Measurements from ENCODE around the gene TNFSF18. TPM values are rescaled to one million over a fixed set of nuclear protein-coding genes. Genes with fewer than 3 reads are reported as not detected.

TNFSF18 gene
- total and polyA plus RNA-seq, 4 experiments from 2014 or later, result not detected

DNA sequence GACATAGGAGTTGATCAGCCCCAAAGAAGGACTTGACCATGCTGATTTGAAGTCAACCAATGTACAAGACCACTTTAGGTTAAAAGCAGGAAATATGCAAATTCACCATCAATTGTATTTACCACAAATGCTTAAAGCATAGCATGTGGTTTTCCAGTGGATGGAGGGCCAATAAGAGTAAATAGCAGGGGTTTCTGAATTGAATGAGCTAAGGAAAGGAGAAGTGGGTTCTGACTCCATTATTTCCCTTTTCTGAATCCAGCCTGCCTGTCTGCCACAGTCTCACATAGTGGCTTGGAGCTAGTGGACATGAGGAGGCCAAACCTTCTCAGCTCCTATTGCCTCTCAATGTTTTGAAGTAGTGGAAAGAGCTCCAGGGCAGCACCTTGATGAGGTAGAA, 7.2 kb upstream of the TNFSF18 start:
- Histone ChIP-seq H3K9me3 (ENCODE audit: control insufficient read depth in 1 of 2, low read length in 2 of 2) (no peaks in the 10 kb centered on the region), H3K4me3 (ENCODE audit: low read length in 2 of 2) (no peak overlapping the region), H3K4me1 (ENCODE audit: insufficient read depth, low read length) (no peaks in the 10 kb centered on the region), H3K27me3 (ENCODE audit: insufficient read depth, low read length) (no peaks in the 10 kb centered on the region), H3K36me3 (ENCODE audit: insufficient read depth, low read length) (no peaks in the 10 kb centered on the region), H3K27ac (ENCODE audit: low read depth, low read length) (no peak overlapping the region)
- intact Hi-C loops (cut with micrococcal nuclease), result loop anchor here (10.0 kb wide), 1 partner anchor 233 kb away; no protein-coding TSS in a partner anchor
- H3K4me3 Mint-ChIP-seq, result no peak overlapping the region
- ChIA-PET CTCF (ENCODE audit: partially characterized antibody) (no interaction called here), POLR2A (ENCODE audit: partially characterized antibody) (no interaction called here)
- no peak overlapping the region for H3K27ac Mint-ChIP-seq
- H3K4me1 Mint-ChIP-seq, result no peaks in the 10 kb centered on the region
- no peaks in the 10 kb centered on the region for H3K27me3 Mint-ChIP-seq
- no peak for DNase-seq
- no peaks in the 10 kb centered on the region for H3K9me3 Mint-ChIP-seq
- no peaks in the 10 kb centered on the region for H3K36me3 Mint-ChIP-seq

DNA sequence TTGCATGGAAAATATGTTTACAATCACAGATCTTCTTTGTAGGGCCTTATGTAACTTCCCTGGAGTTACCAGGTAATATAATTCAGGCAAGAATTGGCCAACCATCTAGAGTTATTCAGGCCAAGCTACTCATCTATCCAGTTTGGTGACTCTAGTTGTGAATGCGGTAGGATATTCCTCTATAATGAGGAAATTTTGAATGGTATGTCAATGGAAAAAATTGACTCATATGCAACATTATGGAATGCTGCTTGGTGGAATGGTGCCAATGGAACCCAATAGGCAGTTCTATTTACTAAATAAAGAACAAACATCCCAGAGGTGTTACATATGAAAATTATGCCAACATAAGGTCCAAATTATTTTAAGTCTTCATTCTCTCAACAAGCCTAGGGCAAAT, 5.6 kb upstream of the TNFSF18 start:
- no peak for DNase-seq
- H3K4me3 ChIP-seq (ENCODE audit: low read length in 2 of 2), result no peak overlapping the region
- H3K4me1 ChIP-seq (ENCODE audit: insufficient read depth, low read length), result no peaks in the 10 kb centered on the region
- H3K9me3 ChIP-seq (ENCODE audit: control insufficient read depth in 1 of 2, low read length in 2 of 2), result no peaks in the 10 kb centered on the region
- Mint-ChIP-seq H3K4me1 (no peaks in the 10 kb centered on the region), H3K27ac (no peak overlapping the region), H3K27me3 (no peaks in the 10 kb centered on the region), H3K4me3 (no peak overlapping the region), H3K36me3 (no peaks in the 10 kb centered on the region), H3K9me3 (no peaks in the 10 kb centered on the region)
- intact Hi-C loops (cut with micrococcal nuclease), result loop anchor here (10.0 kb wide), 1 partner anchor 232 kb away; no protein-coding TSS in a partner anchor
- H3K27ac ChIP-seq (ENCODE audit: low read depth, low read length), result no peak overlapping the region
- H3K27me3 ChIP-seq (ENCODE audit: insufficient read depth, low read length), result no peaks in the 10 kb centered on the region
- ChIA-PET POLR2A (ENCODE audit: partially characterized antibody) (no interaction called here), CTCF (ENCODE audit: partially characterized antibody) (no interaction called here)
- no peaks in the 10 kb centered on the region for H3K36me3 ChIP-seq (ENCODE audit: insufficient read depth, low read length)

DNA sequence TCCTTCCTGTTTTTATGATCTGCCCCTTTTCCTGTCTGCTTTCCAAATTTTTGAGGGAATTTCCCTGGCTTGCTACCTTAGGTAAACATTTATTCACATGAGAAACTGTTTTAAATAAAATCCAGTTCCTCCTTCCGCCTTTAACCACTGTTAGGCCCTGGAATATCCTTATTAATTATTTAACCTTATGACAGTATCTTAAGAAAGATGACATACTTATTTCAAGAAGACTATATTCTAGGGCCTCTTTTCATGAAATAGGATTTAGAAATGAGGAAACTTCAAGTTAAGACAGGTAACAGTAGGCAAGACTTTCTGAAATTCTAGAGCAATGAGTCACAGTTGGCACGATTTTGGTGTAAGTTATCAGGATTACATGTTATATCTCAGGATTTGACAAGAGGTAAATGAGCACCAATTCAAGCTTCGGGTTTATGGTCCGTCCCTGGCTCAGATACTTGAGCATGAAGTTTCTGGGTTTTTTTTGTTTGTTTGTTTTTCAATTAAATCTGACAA, 2.0 kb upstream of the TNFSF18 start:
- Histone ChIP-seq H3K36me3 (ENCODE audit: insufficient read depth, low read length) (no peaks in the 10 kb centered on the region), H3K27me3 (ENCODE audit: insufficient read depth, low read length) (no peaks in the 10 kb centered on the region), H3K4me3 (ENCODE audit: low read length in 2 of 2) (no peak overlapping the region), H3K4me1 (ENCODE audit: insufficient read depth, low read length) (no peaks in the 10 kb centered on the region), H3K27ac (ENCODE audit: low read depth, low read length) (no peak overlapping the region), H3K9me3 (ENCODE audit: control insufficient read depth in 1 of 2, low read length in 2 of 2) (no peaks in the 10 kb centered on the region)
- peaks cover 0 to 5% (median 3%) of the 10 kb centered on the region in 4 donors for H3K4me1 Mint-ChIP-seq
- H3K36me3 Mint-ChIP-seq, result no peaks in the 10 kb centered on the region
- no peaks in the 10 kb centered on the region for H3K27me3 Mint-ChIP-seq
- DNase-seq, result no peak
- CTCF ChIA-PET (ENCODE audit: partially characterized antibody), result no interaction called here
- H3K27ac Mint-ChIP-seq, result no peak overlapping the region
- no peak overlapping the region for H3K4me3 Mint-ChIP-seq
- intact Hi-C loops (cut with micrococcal nuclease), result loop anchor here (10.0 kb wide), 1 partner anchor 228 kb away; no protein-coding TSS in a partner anchor
- no peaks in the 10 kb centered on the region for H3K9me3 Mint-ChIP-seq
- POLR2A ChIA-PET (ENCODE audit: partially characterized antibody), result no interaction called here

DNA sequence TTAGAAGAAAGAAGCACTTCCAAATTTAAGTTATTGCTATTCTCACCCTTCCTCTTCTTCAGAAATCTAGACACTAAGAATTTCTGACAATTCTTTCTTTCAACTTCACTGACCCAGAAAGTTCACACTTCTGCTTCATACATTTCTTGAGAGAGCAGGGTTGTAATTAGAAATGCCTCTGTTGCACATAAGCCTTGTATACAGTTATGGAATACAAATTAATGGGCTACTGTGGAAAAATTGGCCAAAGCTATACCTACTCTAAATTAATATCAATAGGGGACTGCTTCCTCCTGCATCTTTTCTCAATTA, 1.5 kb downstream of the TNFSF18 start:
- Histone ChIP-seq H3K4me3 (ENCODE audit: low read length in 2 of 2) (no peak overlapping the region), H3K9me3 (ENCODE audit: control insufficient read depth in 1 of 2, low read length in 2 of 2) (no peaks in the 10 kb centered on the region), H3K4me1 (ENCODE audit: insufficient read depth, low read length) (no peaks in the 10 kb centered on the region), H3K27me3 (ENCODE audit: insufficient read depth, low read length) (no peaks in the 10 kb centered on the region), H3K36me3 (ENCODE audit: insufficient read depth, low read length) (no peaks in the 10 kb centered on the region), H3K27ac (ENCODE audit: low read depth, low read length) (no peak overlapping the region)
- intact Hi-C loops (cut with micrococcal nuclease), result no loop called here
- POLR2A ChIA-PET (ENCODE audit: partially characterized antibody), result no interaction called here
- Mint-ChIP-seq H3K4me3 (no peak overlapping the region), H3K4me1 (peaks cover 0 to 5% (median 3%) of the 10 kb centered on the region in 4 donors), H3K36me3 (no peaks in the 10 kb centered on the region), H3K9me3 (no peaks in the 10 kb centered on the region), H3K27ac (no peak overlapping the region), H3K27me3 (no peaks in the 10 kb centered on the region)
- no peak for DNase-seq
- CTCF ChIA-PET (ENCODE audit: partially characterized antibody), result interaction anchor here (0.6 kb wide), 1 partner anchor 1069 kb away, joined by 4 read pairs; no protein-coding TSS in a partner anchor

DNA sequence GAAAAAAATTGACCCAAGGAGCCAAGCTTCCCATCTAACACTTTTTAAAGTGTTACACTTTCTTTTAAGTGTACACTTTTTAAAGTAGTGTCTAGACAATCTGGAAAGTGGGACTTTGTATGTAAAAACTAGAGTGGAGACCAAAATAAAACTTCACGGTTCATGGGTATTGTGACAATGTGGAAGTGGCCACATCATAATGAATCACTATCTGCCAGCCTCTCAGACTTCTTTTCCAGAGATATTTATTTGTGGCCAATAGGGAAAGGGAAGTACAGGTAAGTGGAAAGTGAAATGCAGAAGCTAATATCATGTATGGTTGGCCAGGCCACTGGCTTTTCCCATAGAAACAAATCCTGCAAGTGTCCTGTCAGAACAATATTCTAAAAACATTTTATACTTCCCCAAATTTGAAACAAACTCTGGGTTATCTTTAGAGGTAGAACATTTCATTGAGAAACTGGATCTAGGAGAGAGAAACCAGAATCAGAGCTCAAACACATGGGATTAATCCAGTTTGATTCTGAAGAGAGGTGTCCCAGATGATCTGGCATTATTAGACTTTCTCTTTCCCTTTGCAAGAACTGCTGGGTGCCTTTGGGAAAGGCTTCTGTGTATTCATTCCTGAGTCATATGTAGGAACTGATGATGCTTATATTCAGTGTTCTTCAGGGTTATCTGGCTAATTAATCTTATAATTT, 2.0 kb downstream of the TNFSF18 start:
- Histone ChIP-seq H3K4me1 (ENCODE audit: insufficient read depth, low read length) (no peaks in the 10 kb centered on the region), H3K4me3 (ENCODE audit: low read length in 2 of 2) (no peak overlapping the region), H3K36me3 (ENCODE audit: insufficient read depth, low read length) (no peaks in the 10 kb centered on the region), H3K27ac (ENCODE audit: low read depth, low read length) (no peak overlapping the region), H3K9me3 (ENCODE audit: control insufficient read depth in 1 of 2, low read length in 2 of 2) (no peaks in the 10 kb centered on the region), H3K27me3 (ENCODE audit: insufficient read depth, low read length) (no peaks in the 10 kb centered on the region)
- CTCF ChIA-PET (ENCODE audit: partially characterized antibody), result no interaction called here
- H3K36me3 Mint-ChIP-seq, result no peaks in the 10 kb centered on the region
- no peak for DNase-seq
- no peak overlapping the region for H3K27ac Mint-ChIP-seq
- POLR2A ChIA-PET (ENCODE audit: partially characterized antibody), result no interaction called here
- H3K4me1 Mint-ChIP-seq, result peaks cover 0 to 5% (median 3%) of the 10 kb centered on the region in 4 donors
- intact Hi-C loops (cut with micrococcal nuclease), result no loop called here
- H3K4me3 Mint-ChIP-seq, result no peak overlapping the region
- H3K9me3 Mint-ChIP-seq, result no peaks in the 10 kb centered on the region
- no peaks in the 10 kb centered on the region for H3K27me3 Mint-ChIP-seq

DNA sequence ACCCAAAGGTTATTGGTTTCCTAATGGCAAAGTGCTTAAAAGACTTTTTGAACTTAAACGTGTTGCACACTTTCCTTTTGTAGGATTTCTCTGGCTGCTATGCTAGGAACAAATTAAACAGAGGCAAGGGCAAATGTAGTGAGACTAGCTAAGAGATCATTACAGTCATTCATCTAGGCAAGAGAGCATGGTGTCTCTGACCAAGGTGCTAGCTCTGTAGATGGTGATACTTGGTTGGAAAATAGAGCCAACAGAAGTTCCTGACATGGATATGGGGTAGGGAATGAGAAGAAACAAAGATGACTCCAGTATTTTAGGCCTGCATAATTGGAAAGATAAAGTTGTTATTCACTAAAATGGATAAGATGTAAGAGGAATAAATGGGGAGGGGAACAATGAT, 6.1 kb downstream of the TNFSF18 start:
- CTCF ChIA-PET (ENCODE audit: partially characterized antibody), result no interaction called here
- Histone ChIP-seq H3K36me3 (ENCODE audit: insufficient read depth, low read length) (no peaks in the 10 kb centered on the region), H3K4me1 (ENCODE audit: insufficient read depth, low read length) (peaks cover under 1% of the 10 kb centered on the region), H3K27ac (ENCODE audit: low read depth, low read length) (no peak overlapping the region), H3K27me3 (ENCODE audit: insufficient read depth, low read length) (no peaks in the 10 kb centered on the region), H3K4me3 (ENCODE audit: low read length in 2 of 2) (no peak overlapping the region), H3K9me3 (ENCODE audit: control insufficient read depth in 1 of 2, low read length in 2 of 2) (no peaks in the 10 kb centered on the region)
- H3K9me3 Mint-ChIP-seq, result no peaks in the 10 kb centered on the region
- H3K27ac Mint-ChIP-seq, result no peak overlapping the region
- DNase-seq, result no peak
- intact Hi-C loops (cut with micrococcal nuclease), result no loop called here
- H3K4me3 Mint-ChIP-seq, result no peak overlapping the region
- POLR2A ChIA-PET (ENCODE audit: partially characterized antibody), result no interaction called here
- H3K36me3 Mint-ChIP-seq, result no peaks in the 10 kb centered on the region
- H3K4me1 Mint-ChIP-seq, result no peaks in the 10 kb centered on the region
- H3K27me3 Mint-ChIP-seq, result peaks cover 0 to 3% of the 10 kb centered on the region in 2 donors

DNA sequence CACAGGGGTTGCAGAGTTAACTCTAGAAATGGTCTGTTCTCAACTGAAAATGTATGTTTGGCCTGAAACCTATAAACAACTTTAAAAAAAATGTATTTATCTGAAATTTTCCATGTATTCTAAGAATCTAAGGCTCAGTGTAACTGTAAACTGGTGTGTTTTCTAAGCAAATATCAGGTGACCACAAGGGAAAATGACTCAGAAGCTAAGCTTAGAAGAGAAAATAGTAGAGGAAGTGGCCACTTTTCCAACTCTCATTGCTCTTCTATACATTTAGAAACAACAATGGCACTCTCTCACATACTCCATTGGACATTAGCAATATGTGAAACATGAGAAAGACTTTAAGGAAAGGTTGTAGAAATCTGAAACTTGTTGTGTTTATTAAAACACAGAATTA, 7.5 kb downstream of the TNFSF18 start:
- H3K36me3 ChIP-seq (ENCODE audit: insufficient read depth, low read length), result no peaks in the 10 kb centered on the region
- no peak for DNase-seq
- H3K27ac ChIP-seq (ENCODE audit: low read depth, low read length), result no peak overlapping the region
- intact Hi-C loops (cut with micrococcal nuclease), result no loop called here
- CTCF ChIA-PET (ENCODE audit: partially characterized antibody), result no interaction called here
- H3K9me3 ChIP-seq (ENCODE audit: control insufficient read depth in 1 of 2, low read length in 2 of 2), result no peaks in the 10 kb centered on the region
- Mint-ChIP-seq H3K4me3 (no peak overlapping the region), H3K36me3 (no peaks in the 10 kb centered on the region), H3K9me3 (no peaks in the 10 kb centered on the region), H3K27me3 (peaks cover 0 to 3% of the 10 kb centered on the region in 2 donors), H3K27ac (no peak overlapping the region), H3K4me1 (peaks cover 7 to 10% (median 9%) of the 10 kb centered on the region in 4 donors)
- peaks cover 9% of the 10 kb centered on the region for H3K4me1 ChIP-seq (ENCODE audit: insufficient read depth, low read length)
- POLR2A ChIA-PET (ENCODE audit: partially characterized antibody), result no interaction called here
- no peaks in the 10 kb centered on the region for H3K27me3 ChIP-seq (ENCODE audit: insufficient read depth, low read length)
- H3K4me3 ChIP-seq (ENCODE audit: low read length in 2 of 2), result no peak overlapping the region
